Measurements from ENCODE around the gene TEX14.
A peak's percentile ranks its signal among the peaks of the same experiment; 100 is the strongest.

TEX14 gene

GRCh38 chr17:58533616-58534188 is 158.1 kb downstream of the TEX14 start:
- TF ChIP-seq CTCF (IDR thresholded peaks at IDR 0.05) = no peak
- no peaks in the 10 kb centered on the region for H3K27me3 ChIP-seq (ENCODE audit: control insufficient read depth, insufficient read depth, low read length)
- H2AFZ ChIP-seq = no peak overlapping the region
- no peaks in the 10 kb centered on the region for H3K36me3 ChIP-seq (ENCODE audit: control insufficient read depth, insufficient read depth, low read length)
- H3K4me1 ChIP-seq = peaks cover 14% of the 10 kb centered on the region
- no peak overlapping the region for H3K4me3 ChIP-seq (ENCODE audit: low read depth, low read length)
- H3K4me2 ChIP-seq (ENCODE audit: low read length) = no peak overlapping the region
- H3K9me3 ChIP-seq (ENCODE audit: control insufficient read depth, low read length) = no peaks in the 10 kb centered on the region
- H3K79me2 ChIP-seq = no peaks in the 10 kb centered on the region
- H3K27ac ChIP-seq = no peak overlapping the region
- no peak overlapping the region for H3K9ac ChIP-seq

- H2AFZ ChIP-seq = peak overlapping the region; percentile 82
Measured at GRCh38 chr17:58532555-58532951, 159.3 kb downstream of the TEX14 start.

GRCh38 chr17:58531661-58532554 is 159.9 kb downstream of the TEX14 start:
- Histone ChIP-seq H3K4me3 (ENCODE audit: low read depth, low read length) (peak overlapping the region; percentile 42), H3K27me3 (ENCODE audit: control insufficient read depth, insufficient read depth, low read length) (no peaks in the 10 kb centered on the region), H3K79me2 (no peaks in the 10 kb centered on the region), H3K36me3 (ENCODE audit: control insufficient read depth, insufficient read depth, low read length) (no peaks in the 10 kb centered on the region), H3K9ac (no peak overlapping the region), H2AFZ (peak overlapping the region; percentile 87), H3K9me3 (ENCODE audit: control insufficient read depth, low read length) (no peaks in the 10 kb centered on the region), H3K27ac (peak overlapping the region; percentile 49), H3K4me2 (ENCODE audit: low read length) (peak overlapping the region; percentile 65), H3K4me1 (peaks cover 14% of the 10 kb centered on the region)
- TF ChIP-seq CTCF (IDR thresholded peaks at IDR 0.05) = no peak

More at GRCh38 chr17:58532555-58532951, 159.3 kb downstream of the TEX14 start:
- H3K27ac ChIP-seq = no peak overlapping the region
- H3K27me3 ChIP-seq (ENCODE audit: control insufficient read depth, insufficient read depth, low read length) = no peaks in the 10 kb centered on the region
- H3K79me2 ChIP-seq = no peaks in the 10 kb centered on the region
- H3K4me2 ChIP-seq (ENCODE audit: low read length) = peak overlapping the region; percentile 65
- H3K4me3 ChIP-seq (ENCODE audit: low read depth, low read length) = peak overlapping the region; percentile 42
- H3K4me1 ChIP-seq = peaks cover 14% of the 10 kb centered on the region
- H3K36me3 ChIP-seq (ENCODE audit: control insufficient read depth, insufficient read depth, low read length) = no peaks in the 10 kb centered on the region
- no peaks in the 10 kb centered on the region for H3K9me3 ChIP-seq (ENCODE audit: control insufficient read depth, low read length)
- TF ChIP-seq CTCF (IDR thresholded peaks at IDR 0.05) = no peak
- no peak overlapping the region for H3K9ac ChIP-seq

DNA sequence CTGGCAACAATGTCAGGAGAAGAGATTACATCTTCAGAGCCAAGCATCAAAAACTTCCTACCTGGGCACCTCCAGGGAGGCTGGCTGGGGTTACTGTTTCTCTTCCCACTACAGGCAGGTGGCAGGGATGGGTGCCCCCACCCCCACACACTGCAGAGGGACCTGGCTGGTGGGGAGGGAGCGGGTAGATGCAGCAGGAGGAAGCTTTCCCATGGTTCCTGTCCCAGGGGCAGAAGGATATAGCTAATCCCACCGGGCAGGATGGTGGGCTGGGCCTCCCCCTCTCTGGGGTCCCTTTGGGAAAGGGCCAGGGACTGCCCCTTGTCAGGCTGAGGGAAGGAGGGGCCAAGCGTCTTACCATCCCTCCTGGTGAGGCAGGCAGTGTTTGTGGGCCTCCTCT is 160.7 kb downstream of the TEX14 start:
- Histone ChIP-seq H3K4me2 (ENCODE audit: low read length) (peak overlapping the region; percentile 59), H3K9me3 (ENCODE audit: control insufficient read depth, low read length) (no peaks in the 10 kb centered on the region), H3K4me3 (ENCODE audit: low read depth, low read length) (peak overlapping the region; percentile 33), H3K36me3 (ENCODE audit: control insufficient read depth, insufficient read depth, low read length) (no peaks in the 10 kb centered on the region), H3K27ac (peak overlapping the region; percentile 49), H3K79me2 (no peaks in the 10 kb centered on the region), H3K4me1 (peaks cover 14% of the 10 kb centered on the region), H2AFZ (peak overlapping the region; percentile 87), H3K9ac (no peak overlapping the region), H3K27me3 (ENCODE audit: control insufficient read depth, insufficient read depth, low read length) (no peaks in the 10 kb centered on the region)
- no peak for TF ChIP-seq CTCF (IDR thresholded peaks at IDR 0.05)

Data from parathyroid adenoma (tissue), 2 donors.